Gastroesophageal sphincter (tissue), 3 donors: Measurements from ENCODE around the gene FTCD.

Experiments
- CTCF ChIP-seq, 4 experiments: fragments of 200-600 bp in 2 of 4; fragments of 450-650 bp in 2 of 4; sonication (generic) in 1 of 4; IDR thresholded peaks; one replicate each; pipeline ENCODE4 v1.5.1; 2017 to 2019; ENCODE audit warnings: antibody characterized with exemption in 4 of 4, mild to moderate bottlenecking in 2 of 4, moderate library complexity in 2 of 4
- EP300 ChIP-seq: sonication (generic); formaldehyde crosslinking; IDR thresholded peaks from one replicate; pipeline ENCODE4 v1.6.1; 2017; ENCODE audit warnings: antibody characterized with exemption, mild to moderate bottlenecking
- POLR2A ChIP-seq, 2 donors: fragments of 450-650 bp; IDR thresholded peaks; one replicate each; pipeline ENCODE4 v1.6.1; 2017; ENCODE audit warnings: antibody characterized with exemption in 2 of 2, mild to moderate bottlenecking in 2 of 2, moderate library complexity in 1 of 2

GRCh38 chr21:46138383-46138970, 16.9 kb downstream of the FTCD start:
- TF ChIP-seq CTCF (IDR thresholded peaks at IDR 0.05) (no peak), POLR2A (IDR thresholded peaks at IDR 0.05) (no peak), EP300 (no peak)
